CD4-positive, CD25-positive, alpha-beta regulatory T cell (primary cell): ENCODE results near the gene ACKR3. TPM values are rescaled to one million over a fixed set of nuclear protein-coding genes. Genes with fewer than 3 reads are reported as not detected.

ENCODE experiments used
- ATAC-seq, 2 donors: fragments of 150-1000 bp; cut with Tn5 transposase; one replicate each; pipeline ENCODE4 v1.10.0; 2021; ENCODE audit warnings: low read depth in 2 of 2, moderate number of reproducible peaks in 2 of 2, moderate library complexity in 1 of 2
- DNase-seq, 3 donors: peaks; one replicate each; pipeline versions ENCODE4 v3.0.0 to v3.0.0-alpha.2; 2012 to 2022; ENCODE audit warnings: mixed read lengths in 1 of 3
- H3K27ac ChIP-seq: one replicate; pipeline ENCODE4 v1.7.0; 2013; ENCODE audit warnings: mild to moderate bottlenecking, low read length; ENCODE audit not compliant: insufficient read depth, poor library complexity, severe bottlenecking
- H3K27me3 ChIP-seq: one replicate; pipeline ENCODE4 v1.7.0; 2013; ENCODE audit warnings: low read length; ENCODE audit not compliant: control insufficient read depth, insufficient read depth
- H3K36me3 ChIP-seq: one replicate; pipeline ENCODE4 v1.7.0; 2013; ENCODE audit warnings: mild to moderate bottlenecking, low read length, moderate library complexity; ENCODE audit not compliant: control insufficient read depth, insufficient read depth
- H3K4me1 ChIP-seq: 2 replicates; pipeline ENCODE4 v1.7.0; 2013; ENCODE audit warnings: mild to moderate bottlenecking, low read length; ENCODE audit not compliant: insufficient read depth, control insufficient read depth, poor library complexity, severe bottlenecking
- H3K4me3 ChIP-seq: one replicate; pipeline ENCODE4 v1.7.0; 2013; ENCODE audit warnings: low read depth, mild to moderate bottlenecking, low read length, moderate library complexity
- H3K9me3 ChIP-seq, 2 experiments: 1 replicate in 1 of 2; 2 replicates in 1 of 2; pipeline ENCODE4 v1.7.0; 2013; ENCODE audit warnings: low read length in 2 of 2, mild to moderate bottlenecking in 1 of 2, moderate library complexity in 1 of 2; ENCODE audit not compliant: control insufficient read depth in 2 of 2
- H3K27ac Mint-ChIP-seq, 3 donors: one replicate each; pipeline ENCODE4 v1.8.0; 2020 to 2022; ENCODE audit warnings: mild to moderate bottlenecking in 3 of 3, mixed read lengths in 3 of 3, moderate library complexity in 2 of 3
- H3K27me3 Mint-ChIP-seq: one replicate; pipeline ENCODE4 v1.8.0; 2022; ENCODE audit warnings: mild to moderate bottlenecking, mixed read lengths
- H3K36me3 Mint-ChIP-seq: one replicate; pipeline ENCODE4 v1.8.0; 2020; ENCODE audit warnings: mixed read lengths
- H3K4me1 Mint-ChIP-seq, 4 donors: one replicate each; pipeline ENCODE4 v1.8.0; 2020 to 2022; ENCODE audit warnings: mixed read lengths in 4 of 4, mild to moderate bottlenecking in 1 of 4
- H3K4me3 Mint-ChIP-seq, 4 donors: one replicate each; pipeline ENCODE4 v1.8.0; 2020 to 2022; ENCODE audit warnings: mild to moderate bottlenecking in 4 of 4, mixed read lengths in 4 of 4, moderate library complexity in 3 of 4
- H3K9me3 Mint-ChIP-seq, 7 donors: one replicate each; pipeline ENCODE4 v1.8.0; 2020 to 2022; ENCODE audit warnings: mixed read lengths in 7 of 7, mild to moderate bottlenecking in 3 of 7, moderate library complexity in 2 of 7
- polyA plus RNA-seq, 4 donors: library from polyadenylated mRNA; unstranded; fragments of 300-500 nt; fragmentation: Illumina TruSeq; gene quantifications; one replicate each; pipeline ENCODE4 v1.2.3, GENCODE V29; 2021
- total RNA-seq: library from RNA; stranded (reverse); gene quantifications from one replicate; pipeline ENCODE4 v1.2.3, GENCODE V29; 2022

Gene ACKR3
- total and polyA plus RNA-seq, 5 donors from 2014 or later: 3.0 to 7.9 (median 4.7) TPM

DNA sequence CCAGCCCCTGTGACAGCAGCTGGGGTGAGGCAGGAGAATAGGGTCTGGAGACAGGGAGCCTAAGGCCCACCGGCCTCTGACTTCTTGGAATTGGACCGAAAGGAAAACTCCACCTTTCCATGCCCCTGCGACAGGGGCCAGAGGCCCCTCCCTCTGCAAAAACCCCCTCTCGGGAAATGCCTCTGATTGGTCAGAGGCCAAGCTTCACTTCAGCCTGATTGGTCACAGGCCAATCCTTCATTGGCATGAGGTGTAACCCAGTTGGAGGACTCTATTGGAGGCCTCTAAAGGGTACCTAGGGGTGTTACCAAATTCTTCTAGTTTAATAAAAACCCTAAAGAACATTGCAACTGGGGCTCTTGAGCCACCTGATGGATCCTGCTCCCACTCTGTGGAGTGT, 5.7 kb upstream of the ACKR3 start:
- H3K4me3 Mint-ChIP-seq: no peak overlapping the region
- H3K4me1 ChIP-seq: peaks cover 23% of the 10 kb centered on the region
- H3K27ac Mint-ChIP-seq: peak overlapping the region in 2 of 3 donors; percentile 12 to 16
- H3K27ac ChIP-seq: no peak overlapping the region
- no peaks in the 10 kb centered on the region for H3K9me3 Mint-ChIP-seq
- H3K27me3 Mint-ChIP-seq: no peaks in the 10 kb centered on the region
- peaks cover 14 to 39% (median 27%) of the 10 kb centered on the region in 4 donors for H3K4me1 Mint-ChIP-seq
- no peak overlapping the region for H3K4me3 ChIP-seq
- no peak for DNase-seq
- ATAC-seq: no peak
- H3K36me3 ChIP-seq: peaks cover 38% of the 10 kb centered on the region
- H3K36me3 Mint-ChIP-seq: peaks cover 44% of the 10 kb centered on the region
- H3K9me3 ChIP-seq: no peaks in the 10 kb centered on the region
- no peaks in the 10 kb centered on the region for H3K27me3 ChIP-seq

DNA sequence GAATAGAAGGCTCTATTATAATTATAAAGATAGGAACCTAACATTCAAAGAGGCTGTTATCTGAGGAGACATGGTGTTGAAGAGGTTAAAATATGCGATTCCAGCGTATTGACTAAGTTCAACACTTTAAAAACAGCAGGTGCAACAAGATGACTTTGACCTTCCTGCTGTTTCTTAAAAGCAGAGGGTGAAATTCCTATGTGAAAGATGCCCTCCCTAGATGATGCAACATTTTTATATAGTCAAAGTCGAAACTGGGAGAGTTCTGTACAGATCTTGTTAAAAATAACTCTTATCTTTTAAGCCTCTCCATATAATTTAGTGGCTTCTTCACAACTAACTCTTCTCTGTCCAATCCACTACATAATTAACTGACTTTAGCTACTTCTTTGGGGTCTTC, 4.4 kb upstream of the ACKR3 start:
- H3K36me3 ChIP-seq: peaks cover 38% of the 10 kb centered on the region
- Mint-ChIP-seq H3K36me3 (peaks cover 44% of the 10 kb centered on the region), H3K4me1 (peaks cover 14 to 37% (median 22%) of the 10 kb centered on the region in 4 donors), H3K9me3 (no peaks in the 10 kb centered on the region), H3K4me3 (no peak overlapping the region), H3K27me3 (no peaks in the 10 kb centered on the region), H3K27ac (peak overlapping the region in 1 of 3 donors; percentile 34)
- ATAC-seq: no peak
- no peaks in the 10 kb centered on the region for H3K27me3 ChIP-seq
- H3K4me1 ChIP-seq: peaks cover 26% of the 10 kb centered on the region
- H3K27ac ChIP-seq: no peak overlapping the region
- no peak overlapping the region for H3K4me3 ChIP-seq
- DNase-seq: no peak
- H3K9me3 ChIP-seq: no peaks in the 10 kb centered on the region

DNA sequence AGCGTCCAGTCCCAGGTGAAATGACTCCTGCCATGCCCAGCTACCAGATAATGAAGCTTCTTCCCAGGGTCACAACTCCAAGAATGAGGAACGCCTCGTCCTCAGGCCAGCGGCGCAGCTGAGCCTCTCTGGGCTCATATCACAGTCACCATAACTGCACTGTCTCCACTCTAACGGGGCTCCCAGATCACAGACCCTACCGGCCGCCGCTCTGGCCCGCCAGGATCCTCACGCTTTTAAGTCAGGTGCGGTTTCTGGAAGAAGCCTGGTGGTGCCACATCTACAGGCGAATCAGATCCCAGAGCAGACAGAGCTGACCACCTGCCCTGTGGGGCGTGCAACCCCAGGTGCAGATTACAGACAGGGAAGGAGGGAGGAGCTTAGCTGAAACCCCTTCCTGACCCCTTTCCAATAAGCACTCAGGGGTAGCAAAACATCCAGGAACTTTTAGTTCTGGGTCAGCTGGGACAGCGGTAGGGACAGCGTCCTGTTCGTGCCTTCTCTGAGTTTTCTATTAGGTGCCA, 3.7 kb upstream of the ACKR3 start:
- DNase-seq (no peak), ATAC-seq (no peak)
- Mint-ChIP-seq H3K4me3 (no peak overlapping the region), H3K36me3 (peaks cover 39% of the 10 kb centered on the region), H3K4me1 (peaks cover 14 to 35% (median 17%) of the 10 kb centered on the region in 4 donors), H3K27ac (peak overlapping the region; percentile 34 to 67 (median 56)), H3K27me3 (no peaks in the 10 kb centered on the region), H3K9me3 (no peaks in the 10 kb centered on the region)
- Histone ChIP-seq H3K4me3 (no peak overlapping the region), H3K27ac (no peak overlapping the region), H3K36me3 (peaks cover 35% of the 10 kb centered on the region), H3K4me1 (peaks cover 26% of the 10 kb centered on the region), H3K27me3 (no peaks in the 10 kb centered on the region), H3K9me3 (no peaks in the 10 kb centered on the region)

DNA sequence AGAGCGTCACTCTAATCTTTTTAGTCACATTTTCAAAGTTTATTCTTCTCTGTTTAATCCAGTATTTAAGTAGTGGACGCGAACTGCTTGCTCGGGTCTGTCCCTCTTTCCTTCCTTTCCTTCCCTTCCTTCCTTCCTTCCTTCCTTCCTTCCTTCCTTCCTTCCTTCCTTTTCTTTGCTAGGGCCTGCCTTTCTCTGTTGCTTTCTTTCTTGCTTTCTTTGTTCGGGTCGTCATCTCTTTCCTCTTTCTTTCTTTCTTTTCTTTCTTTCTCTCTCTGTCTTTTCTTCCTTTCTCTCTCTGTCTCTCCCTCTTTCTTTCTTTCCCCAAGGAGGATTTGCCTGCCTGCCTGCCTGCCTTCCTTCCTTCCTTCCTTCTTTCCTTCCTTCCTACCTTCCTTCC, 3.0 kb upstream of the ACKR3 start:
- H3K36me3 ChIP-seq: peaks cover 31% of the 10 kb centered on the region
- no peaks in the 10 kb centered on the region for H3K9me3 Mint-ChIP-seq
- H3K4me3 ChIP-seq: no peak overlapping the region

DNA sequence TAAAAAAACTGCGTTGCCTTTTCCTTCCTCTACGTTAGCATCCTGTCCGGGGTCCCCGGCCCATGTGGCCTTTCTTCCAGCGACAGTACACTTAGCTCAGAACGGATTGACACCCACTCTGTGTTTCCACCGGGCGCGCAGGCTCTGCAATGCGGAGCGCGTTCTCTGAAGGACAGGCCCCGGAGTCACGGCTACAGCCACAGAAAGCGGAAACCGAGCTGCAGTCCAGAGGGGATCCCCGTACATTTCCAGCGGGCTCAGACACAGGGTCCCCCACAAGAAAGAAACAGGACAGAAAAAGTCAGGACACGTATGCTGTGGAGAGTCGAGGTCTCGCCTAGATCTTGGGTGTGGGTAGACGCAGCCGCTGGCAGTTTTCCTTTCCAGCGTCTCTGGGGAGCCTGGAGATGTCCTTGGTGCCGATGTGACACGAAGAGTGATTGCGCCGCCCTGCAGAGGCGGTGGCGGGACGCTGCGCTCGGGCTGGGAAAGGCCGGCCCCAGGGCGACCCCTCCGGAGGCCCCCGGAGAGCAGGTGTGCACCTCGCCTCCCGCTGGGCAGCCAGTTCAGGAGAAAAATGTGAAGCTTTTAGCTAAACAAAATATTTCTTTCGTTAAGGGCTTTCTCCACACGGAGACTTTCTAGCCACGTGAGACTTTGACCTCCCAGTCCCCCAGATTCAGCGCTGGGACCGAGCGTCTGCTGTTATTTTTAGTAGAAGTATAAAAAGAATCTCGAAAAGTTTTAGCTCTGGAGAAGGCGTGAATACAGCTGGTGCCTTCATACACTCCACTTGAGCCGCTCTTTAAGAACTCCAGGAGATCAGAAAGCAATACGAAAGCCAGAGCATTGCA, 1.3 kb upstream of the ACKR3 start:
- H3K4me1 Mint-ChIP-seq: peaks cover 14 to 38% (median 18%) of the 10 kb centered on the region in 4 donors
- Histone ChIP-seq H3K9me3 (no peaks in the 10 kb centered on the region), H3K4me3 (peak overlapping the region; percentile 68), H3K4me1 (peaks cover 26% of the 10 kb centered on the region), H3K36me3 (peaks cover 16% of the 10 kb centered on the region), H3K27ac (no peak overlapping the region), H3K27me3 (no peaks in the 10 kb centered on the region)
- H3K9me3 Mint-ChIP-seq: no peaks in the 10 kb centered on the region
- peak; percentile 13 to 26 for ATAC-seq
- DNase-seq: peak in 2 of 3 donors; percentile 26 to 38
- no peaks in the 10 kb centered on the region for H3K27me3 Mint-ChIP-seq
- peak overlapping the region; percentile 77 to 91 (median 84) for H3K4me3 Mint-ChIP-seq
- H3K27ac Mint-ChIP-seq: peak overlapping the region; percentile 76 to 85 (median 79)
- peaks cover 25% of the 10 kb centered on the region for H3K36me3 Mint-ChIP-seq

More for the DNA sequence above, 3.0 kb upstream of the ACKR3 start:
- Mint-ChIP-seq H3K4me3 (peak overlapping the region in 3 of 4 donors; percentile 27 to 63 (median 34)), H3K27me3 (no peaks in the 10 kb centered on the region), H3K36me3 (peaks cover 35% of the 10 kb centered on the region), H3K4me1 (peaks cover 13 to 34% (median 16%) of the 10 kb centered on the region in 4 donors), H3K27ac (peak overlapping the region in 2 of 3 donors; percentile 78 to 82)
- Histone ChIP-seq H3K27ac (no peak overlapping the region), H3K27me3 (no peaks in the 10 kb centered on the region), H3K9me3 (no peaks in the 10 kb centered on the region), H3K4me1 (peaks cover 26% of the 10 kb centered on the region)
- DNase-seq (no peak), ATAC-seq (no peak)

DNA sequence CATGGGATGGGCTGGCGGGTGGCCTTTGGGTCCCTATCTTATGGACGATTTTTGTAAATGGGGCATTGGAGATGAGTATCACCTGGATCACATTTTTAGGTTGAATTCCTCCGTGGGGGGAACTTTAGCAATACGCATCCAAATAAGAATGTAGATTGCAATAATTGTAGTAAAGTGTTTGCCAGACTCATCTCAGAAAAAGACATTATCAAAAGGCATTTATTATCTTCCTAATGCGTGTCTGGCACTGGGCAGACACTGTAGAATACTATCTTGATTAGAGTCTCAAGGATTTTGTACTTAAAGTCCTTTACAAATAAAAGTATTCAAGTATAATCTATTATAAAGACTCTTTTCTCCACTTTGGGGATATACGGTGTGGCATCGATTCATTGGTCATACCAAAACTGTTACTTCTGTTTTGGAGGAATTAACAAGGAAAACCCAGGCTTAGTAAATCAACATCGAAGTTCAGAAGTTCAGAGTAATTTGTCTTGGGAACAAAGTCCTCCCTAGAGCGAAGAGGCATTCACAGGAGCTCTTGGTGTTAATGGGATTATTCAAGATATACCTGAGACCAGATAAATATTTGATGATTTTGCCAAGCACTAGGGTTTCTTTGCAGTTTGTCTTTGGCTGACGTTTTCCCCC, 578 bp upstream of the ACKR3 start:
- peaks cover 25% of the 10 kb centered on the region for H3K36me3 Mint-ChIP-seq
- H3K4me3 ChIP-seq: peak overlapping the region; percentile 68
- peak overlapping the region; percentile 25 for H3K27ac ChIP-seq
- no peaks in the 10 kb centered on the region for H3K9me3 Mint-ChIP-seq
- peaks cover 26% of the 10 kb centered on the region for H3K4me1 ChIP-seq
- ATAC-seq (no peak), DNase-seq (no peak)
- peaks cover 12% of the 10 kb centered on the region for H3K36me3 ChIP-seq
- no peaks in the 10 kb centered on the region for H3K27me3 ChIP-seq
- H3K27me3 Mint-ChIP-seq: no peaks in the 10 kb centered on the region
- no peaks in the 10 kb centered on the region for H3K9me3 ChIP-seq
- H3K4me1 Mint-ChIP-seq: peaks cover 14 to 41% (median 18%) of the 10 kb centered on the region in 4 donors
- peak overlapping the region in 2 of 3 donors; percentile 44 to 52 for H3K27ac Mint-ChIP-seq
- H3K4me3 Mint-ChIP-seq: peak overlapping the region; percentile 67 to 91 (median 80)

- H3K36me3 Mint-ChIP-seq: peaks cover 20% of the 10 kb centered on the region
- H3K27me3 ChIP-seq: no peaks in the 10 kb centered on the region
- H3K4me1 Mint-ChIP-seq: peaks cover 7 to 44% (median 17%) of the 10 kb centered on the region in 4 donors
- no peaks in the 10 kb centered on the region for H3K9me3 Mint-ChIP-seq
- H3K4me3 ChIP-seq: peak overlapping the region; percentile 16
- H3K36me3 ChIP-seq: peaks cover 7% of the 10 kb centered on the region
- H3K4me1 ChIP-seq: peaks cover 26% of the 10 kb centered on the region
- peak overlapping the region in 1 of 4 donors; percentile 82 for H3K4me3 Mint-ChIP-seq
- no peak overlapping the region for H3K27ac Mint-ChIP-seq
- no peaks in the 10 kb centered on the region for H3K9me3 ChIP-seq
- no peak overlapping the region for H3K27ac ChIP-seq
- DNase-seq (no peak), ATAC-seq (no peak)
- no peaks in the 10 kb centered on the region for H3K27me3 Mint-ChIP-seq
These were observed 650 bp downstream of the ACKR3 start for GRCh38 chr2:236570081-236570868.
